ENCODE results near the gene METAP1D. TPM values are rescaled to one million over a fixed set of nuclear protein-coding genes. Genes with fewer than 3 reads are reported as not detected.
A peak's percentile ranks its signal among the peaks of the same experiment; 100 is the strongest.

The METAP1D gene
- total RNA-seq, 1 donor from 2014 or later: 8.3 TPM

- Mint-ChIP-seq H3K4me3 (ENCODE audit: low read depth) (no peak overlapping the region), H3K27ac (no peak overlapping the region), H3K9me3 (ENCODE audit: low read depth) (no peaks in the 10 kb centered on the region), H3K36me3 (ENCODE audit: insufficient read depth) (peaks cover 1% of the 10 kb centered on the region), H3K27me3 (peaks cover 89% of the 10 kb centered on the region), H3K4me1 (ENCODE audit: low read depth) (peaks cover 11% of the 10 kb centered on the region)
- TF ChIP-seq, protein P1, sequence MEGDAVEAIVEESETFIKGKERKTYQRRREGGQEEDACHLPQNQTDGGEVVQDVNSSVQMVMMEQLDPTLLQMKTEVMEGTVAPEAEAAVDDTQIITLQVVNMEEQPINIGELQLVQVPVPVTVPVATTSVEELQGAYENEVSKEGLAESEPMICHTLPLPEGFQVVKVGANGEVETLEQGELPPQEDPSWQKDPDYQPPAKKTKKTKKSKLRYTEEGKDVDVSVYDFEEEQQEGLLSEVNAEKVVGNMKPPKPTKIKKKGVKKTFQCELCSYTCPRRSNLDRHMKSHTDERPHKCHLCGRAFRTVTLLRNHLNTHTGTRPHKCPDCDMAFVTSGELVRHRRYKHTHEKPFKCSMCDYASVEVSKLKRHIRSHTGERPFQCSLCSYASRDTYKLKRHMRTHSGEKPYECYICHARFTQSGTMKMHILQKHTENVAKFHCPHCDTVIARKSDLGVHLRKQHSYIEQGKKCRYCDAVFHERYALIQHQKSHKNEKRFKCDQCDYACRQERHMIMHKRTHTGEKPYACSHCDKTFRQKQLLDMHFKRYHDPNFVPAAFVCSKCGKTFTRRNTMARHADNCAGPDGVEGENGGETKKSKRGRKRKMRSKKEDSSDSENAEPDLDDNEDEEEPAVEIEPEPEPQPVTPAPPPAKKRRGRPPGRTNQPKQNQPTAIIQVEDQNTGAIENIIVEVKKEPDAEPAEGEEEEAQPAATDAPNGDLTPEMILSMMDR (IDR thresholded peaks at IDR 0.05; ENCODE audit: unreplicated experiment): no peak
- no peak for DNase-seq (ENCODE audit: low spot score, unreplicated experiment)
Measured at GRCh38 chr2:172073518-172073917, 73.8 kb downstream of the METAP1D start.

DNA sequence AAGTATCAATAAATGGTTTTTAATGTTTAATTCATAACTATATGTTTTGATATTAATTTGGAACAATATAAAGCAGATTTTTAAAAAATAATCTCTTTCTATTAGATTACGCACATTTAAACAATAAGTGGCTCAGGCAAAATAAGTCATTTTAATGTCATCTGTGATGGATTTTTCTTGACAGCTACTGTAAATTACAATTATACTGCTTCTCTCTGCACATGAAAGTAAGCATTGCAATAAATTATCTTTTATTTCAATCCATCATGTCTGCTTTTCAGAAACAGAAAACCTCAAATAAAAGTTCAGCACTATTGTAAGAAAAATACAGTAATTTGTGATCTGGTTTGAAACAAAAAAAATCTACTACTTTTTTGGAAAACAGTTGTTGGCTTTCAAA, 74.5 kb downstream of the METAP1D start:
- no peak for DNase-seq (ENCODE audit: low spot score, unreplicated experiment)
- TF ChIP-seq, protein P1 (IDR thresholded peaks at IDR 0.05; ENCODE audit: unreplicated experiment): no peak
- no peak overlapping the region for H3K27ac Mint-ChIP-seq
- peaks cover 93% of the 10 kb centered on the region for H3K27me3 Mint-ChIP-seq
- H3K9me3 Mint-ChIP-seq (ENCODE audit: low read depth): no peaks in the 10 kb centered on the region
- H3K4me1 Mint-ChIP-seq (ENCODE audit: low read depth): peaks cover 11% of the 10 kb centered on the region
- no peaks in the 10 kb centered on the region for H3K36me3 Mint-ChIP-seq (ENCODE audit: insufficient read depth)
- H3K4me3 Mint-ChIP-seq (ENCODE audit: low read depth): no peak overlapping the region

DNA sequence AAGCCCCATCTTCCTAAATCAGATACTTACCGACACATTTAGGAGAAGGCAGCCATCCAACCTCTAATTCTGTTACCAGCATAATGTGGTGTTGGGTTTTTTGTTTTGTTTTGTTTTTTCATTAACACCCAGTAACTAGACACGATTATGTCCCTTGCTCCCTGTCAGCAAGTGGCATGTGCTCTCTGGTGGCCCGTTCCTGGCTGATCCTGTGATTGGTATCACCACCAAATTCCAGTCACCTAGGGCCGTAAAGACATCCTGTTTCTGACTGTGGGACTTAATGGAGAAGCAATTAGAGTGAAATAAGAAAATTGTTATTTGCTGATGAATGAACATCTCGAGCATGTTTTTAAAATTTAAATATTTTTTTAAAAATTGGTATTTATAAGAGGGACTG, 79.7 kb downstream of the METAP1D start:
- H3K4me1 Mint-ChIP-seq (ENCODE audit: low read depth): peaks cover 3% of the 10 kb centered on the region
- H3K27me3 Mint-ChIP-seq: peaks cover 98% of the 10 kb centered on the region
- TF ChIP-seq, protein P1 (IDR thresholded peaks at IDR 0.05; ENCODE audit: unreplicated experiment): no peak
- H3K27ac Mint-ChIP-seq: no peak overlapping the region
- no peaks in the 10 kb centered on the region for H3K9me3 Mint-ChIP-seq (ENCODE audit: low read depth)
- H3K36me3 Mint-ChIP-seq (ENCODE audit: insufficient read depth): no peaks in the 10 kb centered on the region
- H3K4me3 Mint-ChIP-seq (ENCODE audit: low read depth): no peak overlapping the region
- DNase-seq (ENCODE audit: low spot score, unreplicated experiment): no peak

- no peaks in the 10 kb centered on the region for H3K36me3 Mint-ChIP-seq (ENCODE audit: insufficient read depth)
- H3K27me3 Mint-ChIP-seq: peaks cover 98% of the 10 kb centered on the region
- DNase-seq (ENCODE audit: low spot score, unreplicated experiment): no peak
- H3K9me3 Mint-ChIP-seq (ENCODE audit: low read depth): no peaks in the 10 kb centered on the region
- TF ChIP-seq, protein P1 (IDR thresholded peaks at IDR 0.05; ENCODE audit: unreplicated experiment): no peak
- peak overlapping the region; percentile 73 for H3K27ac Mint-ChIP-seq
- no peak overlapping the region for H3K4me3 Mint-ChIP-seq (ENCODE audit: low read depth)
- peaks cover 3% of the 10 kb centered on the region for H3K4me1 Mint-ChIP-seq (ENCODE audit: low read depth)
Measured at GRCh38 chr2:172079838-172080640, 80.3 kb downstream of the METAP1D start.

DNA sequence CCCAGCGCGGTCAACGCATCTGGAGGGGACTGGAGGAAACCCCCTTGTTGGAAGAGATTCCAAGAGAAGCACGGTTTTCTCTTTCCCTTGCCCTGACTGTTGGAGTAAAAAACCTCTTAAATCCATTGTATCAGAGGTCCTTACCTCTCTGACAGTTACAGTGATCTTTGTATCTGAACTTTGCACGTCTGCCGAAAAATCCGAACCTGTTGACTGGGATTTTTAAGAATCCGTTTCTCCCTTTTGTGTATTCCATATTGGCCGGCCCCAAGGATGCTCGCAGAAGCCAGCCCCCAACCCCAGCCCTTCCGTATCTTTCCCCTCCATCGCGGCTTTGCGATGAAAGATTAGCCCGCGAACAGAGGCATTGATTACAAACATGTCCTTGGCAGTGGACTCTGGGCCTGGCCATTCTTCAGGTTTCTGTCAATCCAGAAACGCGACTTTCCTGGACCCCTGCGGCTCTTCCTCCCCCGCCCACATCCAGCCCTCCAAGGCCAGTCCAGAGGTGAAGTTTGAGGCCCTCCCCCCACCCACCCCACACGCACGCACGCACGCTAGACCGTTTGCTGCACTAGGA, 81.0 kb downstream of the METAP1D start:
- TF ChIP-seq, protein P1 (IDR thresholded peaks at IDR 0.05; ENCODE audit: unreplicated experiment): no peak
- Mint-ChIP-seq H3K9me3 (ENCODE audit: low read depth) (no peaks in the 10 kb centered on the region), H3K27me3 (peaks cover 98% of the 10 kb centered on the region), H3K4me3 (ENCODE audit: low read depth) (no peak overlapping the region), H3K36me3 (ENCODE audit: insufficient read depth) (no peaks in the 10 kb centered on the region), H3K4me1 (ENCODE audit: low read depth) (peaks cover 9% of the 10 kb centered on the region), H3K27ac (peak overlapping the region; percentile 15)
- DNase-seq (ENCODE audit: low spot score, unreplicated experiment): no peak

Measured in progenitor cell of endocrine pancreas (in vitro differentiated cells).